Measurements from ENCODE around the gene DLG4. TPM values are rescaled to one million over a fixed set of nuclear protein-coding genes. Genes with fewer than 3 reads are reported as not detected.
A peak's percentile ranks its signal among the peaks of the same experiment; 100 is the strongest.
"Not testable (repeated sequence)": the region's sequence is repeated elsewhere in the genome, so short reads cannot be mapped to it uniquely, and the experiment has no call there.

Gene DLG4
- polyA plus RNA-seq, 3 donors = 28.3 to 47.7 (median 37.6) TPM

DNA sequence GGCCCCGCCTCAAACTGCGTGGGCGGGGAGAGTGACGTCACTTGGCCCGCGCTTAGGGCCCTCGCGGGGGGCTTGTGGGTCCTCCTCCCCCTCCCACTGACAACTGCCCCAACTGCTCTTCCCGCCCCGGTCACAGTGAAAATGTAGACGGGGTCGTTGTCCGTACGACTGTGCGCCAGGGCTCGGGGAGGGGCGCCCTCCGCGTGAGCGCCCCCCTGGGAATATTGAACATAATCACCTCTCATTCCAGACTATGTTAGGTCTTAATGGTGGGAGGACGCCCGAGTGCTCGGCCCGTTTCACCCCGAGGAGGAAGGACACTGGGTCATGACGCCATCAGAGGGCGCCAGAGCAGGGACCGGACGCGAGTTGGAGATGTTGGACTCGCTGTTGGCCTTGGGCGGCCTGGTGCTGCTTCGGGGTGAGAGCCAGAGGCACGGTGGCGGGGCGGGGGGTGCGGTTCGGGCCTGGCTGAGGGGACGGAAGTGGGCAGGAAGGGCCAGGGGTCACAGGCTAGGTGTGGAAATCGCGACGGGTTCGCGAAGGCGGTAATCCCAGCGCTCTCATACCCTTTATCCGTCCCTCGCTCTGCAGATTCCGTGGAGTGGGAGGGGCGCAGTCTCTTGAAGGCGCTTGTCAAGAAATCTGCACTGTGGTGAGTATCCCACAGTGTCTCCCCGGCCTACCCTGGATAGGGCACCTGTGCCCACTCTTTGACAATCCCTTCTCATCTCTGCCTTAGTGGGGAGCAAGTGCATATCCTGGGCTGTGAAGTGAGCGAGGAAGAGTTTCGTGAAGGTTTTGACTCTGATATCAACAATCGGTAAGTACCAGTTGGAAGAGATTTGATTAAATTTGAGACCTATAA, 32.8 kb upstream of the DLG4 start, which contains the start of gene ELP5:
Gene ELP5 (plus strand): TSS at position 40 of the 868 bp plus-strand sequence. CDS start 336 bp downstream, at position 376.
- DNase-seq (ENCODE audit: extremely low read depth in 1 of 11, low read depth in 9 of 11, low spot score in 4 of 11) = peak; percentile 88 to 100 (median 92)

DNA sequence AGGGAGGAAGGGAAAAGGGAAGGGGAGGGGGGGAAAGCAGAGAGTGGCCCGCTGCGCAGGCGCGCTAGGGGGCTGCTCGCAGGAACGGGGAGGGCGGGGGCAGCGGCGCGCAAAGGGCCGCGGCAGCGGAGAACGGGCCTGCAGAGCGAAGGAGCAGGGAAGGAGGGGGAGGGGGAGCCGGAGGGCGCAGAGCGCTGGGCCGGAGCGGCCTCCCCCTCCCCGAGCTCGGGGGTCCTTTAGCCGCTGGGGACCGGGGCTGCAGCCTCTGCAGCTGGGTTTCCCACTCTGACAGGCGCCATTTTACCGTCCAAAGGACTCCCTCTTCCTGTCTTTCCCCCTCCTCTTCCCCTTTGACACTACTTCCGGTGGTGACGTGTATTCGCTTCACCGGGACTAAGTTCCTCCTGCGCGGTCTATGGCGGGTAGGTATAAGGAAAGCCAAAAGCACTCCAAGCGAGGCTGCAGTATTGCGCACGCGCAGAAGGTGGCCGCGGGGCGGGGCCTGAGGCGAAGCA, 32.1 kb upstream of the DLG4 start, which contains the start of gene CTDNEP1:
Gene CTDNEP1 (minus strand): TSS at position 74 of the 515 bp plus-strand sequence. CDS start 438 bp downstream, outside the sequence.
- peak in 10 of 11 donors; percentile 99 to 100 (median 100) for DNase-seq (ENCODE audit: extremely low read depth in 1 of 11, low read depth in 9 of 11, low spot score in 4 of 11)

DNA sequence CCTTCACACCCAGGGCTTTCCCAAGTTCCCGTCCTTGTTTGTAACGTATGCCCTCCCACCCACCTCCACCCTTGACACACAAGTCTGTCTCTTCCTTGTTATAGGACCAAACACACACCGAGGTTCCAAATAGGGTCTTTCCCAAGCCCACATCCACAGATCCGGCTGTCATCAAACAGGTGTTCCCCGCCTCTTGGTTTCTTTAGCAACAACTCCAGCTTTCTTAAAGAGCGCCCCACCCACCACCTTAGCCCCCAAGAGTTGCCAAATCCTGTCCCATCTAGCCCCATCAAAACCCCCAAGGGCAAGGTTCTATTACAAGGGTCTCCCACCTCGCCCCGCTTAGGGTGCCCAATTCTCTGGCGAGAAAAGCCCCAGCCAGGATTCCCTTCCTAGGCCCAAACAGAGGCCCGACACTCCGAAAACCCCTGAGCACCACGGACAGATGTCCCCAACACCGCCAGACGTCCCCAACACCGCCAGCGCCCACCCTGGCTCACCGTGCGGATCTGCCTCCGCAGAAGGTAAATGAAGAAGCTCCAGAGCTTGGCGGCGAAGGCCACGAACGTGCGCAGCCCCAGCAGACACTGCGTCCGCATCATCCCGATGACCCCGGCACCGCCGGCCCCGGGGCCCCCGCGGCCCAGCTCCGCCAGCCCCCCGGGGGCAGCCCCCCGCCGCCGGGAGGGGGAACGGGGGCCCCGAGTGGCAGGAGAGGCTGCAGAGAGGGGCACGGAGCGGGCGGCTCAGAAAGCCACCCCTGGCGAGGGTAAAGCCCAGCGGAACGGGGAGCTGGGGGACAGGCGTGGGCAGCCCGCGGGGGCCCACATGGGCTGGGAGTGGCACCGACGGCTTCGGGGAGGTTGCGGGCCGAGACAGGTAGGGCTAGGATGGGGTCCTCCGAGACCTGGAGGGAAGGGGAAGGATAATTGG, 31.3 kb upstream of the DLG4 start:
- DNase-seq (ENCODE audit: extremely low read depth in 1 of 11, low read depth in 9 of 11, low spot score in 4 of 11) = no peak

DNA sequence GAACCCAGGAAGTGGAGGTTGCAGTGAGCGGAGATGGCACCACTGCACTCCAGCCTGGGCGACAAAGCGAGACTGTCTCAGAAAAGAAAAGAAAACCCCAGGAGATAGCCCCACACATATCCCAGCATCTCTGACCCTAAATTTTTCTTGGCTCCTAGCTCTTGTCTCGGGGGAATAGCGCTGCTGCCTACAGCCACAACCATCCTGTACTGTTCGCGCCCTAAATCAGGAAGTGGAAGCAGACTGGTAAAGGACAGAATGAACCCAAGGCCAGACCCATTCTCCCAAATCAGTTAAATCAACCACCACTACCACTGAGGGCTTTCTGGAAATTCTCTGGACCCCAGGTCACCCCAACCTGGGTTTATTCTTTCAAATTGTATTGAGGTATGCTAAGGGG, 30.2 kb upstream of the DLG4 start:
- DNase-seq (ENCODE audit: extremely low read depth in 1 of 11, low read depth in 9 of 11, low spot score in 4 of 11) = no peak

DNA sequence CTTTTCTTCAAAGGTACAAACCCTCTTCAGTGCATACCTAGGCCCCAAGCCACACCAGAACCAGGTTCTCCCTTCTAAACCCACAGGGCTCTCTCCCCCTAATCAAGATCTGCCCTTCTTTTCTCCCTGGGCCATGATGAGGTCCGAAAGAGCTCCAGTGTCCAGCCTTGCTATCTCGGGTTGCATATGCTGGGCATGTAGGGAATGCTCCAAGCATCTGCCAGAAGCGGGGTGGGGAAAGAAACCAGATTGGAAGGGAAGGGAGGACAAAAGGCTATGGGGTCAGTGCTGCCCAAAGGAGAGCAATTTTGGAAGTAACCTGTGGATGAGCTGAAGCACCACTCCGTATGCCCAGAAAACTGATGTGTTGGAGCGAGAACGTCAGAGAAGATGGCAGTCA, 29.6 kb upstream of the DLG4 start:
- no peak for DNase-seq (ENCODE audit: extremely low read depth in 1 of 11, low read depth in 9 of 11, low spot score in 4 of 11)

DNA sequence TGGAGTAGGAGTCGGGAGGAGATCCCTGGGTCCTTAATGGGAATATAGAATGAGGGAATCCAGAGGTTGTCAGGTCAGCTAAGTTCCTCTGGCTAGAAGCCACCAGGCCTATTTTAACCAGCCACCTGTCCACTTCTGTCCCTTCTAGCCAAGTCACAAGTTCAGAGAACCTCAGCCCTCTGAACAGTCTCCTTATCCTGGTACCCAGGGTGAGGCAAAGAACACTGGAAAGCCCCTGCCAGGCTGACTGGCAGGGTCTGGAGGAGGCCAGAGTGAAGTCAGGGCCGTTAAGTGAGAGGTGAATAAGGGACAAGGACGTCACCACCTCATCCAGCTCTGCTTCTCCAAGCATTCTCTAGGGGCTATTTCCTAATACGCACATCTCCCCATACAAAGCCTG, 29.2 kb upstream of the DLG4 start:
- no peak for DNase-seq (ENCODE audit: extremely low read depth in 1 of 11, low read depth in 9 of 11, low spot score in 4 of 11)

DNA sequence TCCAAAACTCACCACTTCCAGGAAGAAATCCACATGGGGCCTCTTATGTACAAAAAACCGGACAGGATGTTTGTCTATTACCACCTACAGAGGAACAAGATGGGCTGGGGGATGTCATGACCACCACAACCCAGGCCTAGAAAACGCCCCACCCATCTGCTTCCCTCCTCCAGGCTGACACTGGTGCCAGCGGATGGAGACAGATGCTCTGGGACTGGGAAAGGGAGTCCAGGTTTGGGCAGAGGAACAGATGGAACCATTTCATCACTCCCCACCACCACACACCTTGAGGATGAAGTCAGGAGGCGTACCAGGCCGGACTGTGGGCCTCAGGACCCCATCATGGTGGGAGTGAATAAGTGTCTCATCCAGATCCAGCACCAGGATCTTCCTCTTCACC, 27.1 kb upstream of the DLG4 start:
- no peak for DNase-seq (ENCODE audit: extremely low read depth in 1 of 11, low read depth in 9 of 11, low spot score in 4 of 11)

DNA sequence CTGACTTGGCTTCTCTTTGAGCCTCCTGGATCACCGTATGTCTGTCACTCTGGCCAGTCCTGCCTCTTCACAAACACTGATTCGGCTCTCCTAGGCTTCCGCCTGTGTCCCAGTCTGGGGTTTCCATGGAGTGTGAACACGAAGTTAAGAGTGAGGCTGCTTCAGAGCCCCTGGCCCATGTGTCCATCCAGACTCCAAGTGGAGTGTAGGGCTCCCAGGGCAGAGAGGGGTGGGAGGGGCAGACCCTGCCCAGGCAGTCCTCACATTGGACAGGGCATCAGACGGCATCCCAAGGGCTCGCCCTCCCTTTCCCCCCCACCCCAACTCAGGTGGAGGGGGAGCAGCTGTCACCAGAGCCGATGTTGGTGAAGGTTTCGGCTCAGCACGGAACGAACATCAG, 24.2 kb upstream of the DLG4 start:
- not testable (repeated sequence) for DNase-seq (ENCODE audit: extremely low read depth in 1 of 11, low read depth in 9 of 11, low spot score in 4 of 11)

DNA sequence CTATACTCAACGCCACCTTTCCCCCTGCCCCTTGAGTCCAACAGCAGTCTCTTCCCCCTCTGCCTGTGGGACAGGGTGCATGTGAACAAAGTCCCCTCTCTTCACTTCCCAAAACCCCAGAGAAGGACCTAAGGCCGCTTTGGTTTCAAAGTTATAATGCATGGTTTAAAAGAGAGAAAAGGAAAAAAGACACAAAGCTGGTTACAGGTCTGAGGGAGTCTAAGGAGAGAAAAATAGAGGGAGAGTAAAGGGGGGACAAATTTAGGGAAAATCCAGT, 23.8 kb upstream of the DLG4 start:
- DNase-seq (ENCODE audit: extremely low read depth in 1 of 11, low read depth in 9 of 11, low spot score in 4 of 11) = no peak

DNA sequence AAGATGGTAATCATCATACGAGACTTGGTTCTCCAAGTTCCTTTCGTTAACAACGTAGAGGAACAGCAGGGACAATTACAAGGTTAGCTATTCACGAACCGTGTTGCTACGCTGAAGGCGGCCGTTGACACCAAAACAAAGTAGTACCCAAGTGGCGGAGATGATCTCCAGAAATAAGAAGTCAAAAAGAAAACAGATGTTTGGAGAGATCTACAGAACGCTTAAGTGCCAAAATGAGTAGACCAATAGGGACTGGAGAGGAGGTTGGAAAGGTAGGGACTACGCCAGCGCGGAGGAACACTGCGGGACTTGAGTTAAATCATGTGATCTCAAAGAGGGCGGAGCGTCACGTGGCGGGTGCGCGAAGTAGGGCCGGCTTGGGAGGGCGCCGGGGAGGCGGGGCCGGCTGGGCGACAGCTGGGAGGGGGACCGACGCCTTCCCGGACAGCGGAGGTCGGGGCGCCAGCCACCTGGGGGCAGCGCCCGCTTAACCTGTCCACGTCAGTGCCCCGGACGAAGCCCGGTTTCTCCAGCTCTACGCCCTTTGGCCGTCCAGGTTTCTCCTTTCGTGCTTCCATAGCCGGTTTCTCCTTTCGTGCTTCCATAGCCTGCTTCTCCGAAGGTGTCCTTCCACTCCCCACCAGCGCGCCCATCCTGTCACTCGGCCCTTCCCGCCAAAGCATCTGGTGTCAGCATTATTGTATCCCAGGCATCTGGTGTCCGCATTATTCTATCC, 23.2 kb upstream of the DLG4 start:
- peak; percentile 88 to 99 (median 95) for DNase-seq (ENCODE audit: extremely low read depth in 1 of 11, low read depth in 9 of 11, low spot score in 4 of 11)

DNA sequence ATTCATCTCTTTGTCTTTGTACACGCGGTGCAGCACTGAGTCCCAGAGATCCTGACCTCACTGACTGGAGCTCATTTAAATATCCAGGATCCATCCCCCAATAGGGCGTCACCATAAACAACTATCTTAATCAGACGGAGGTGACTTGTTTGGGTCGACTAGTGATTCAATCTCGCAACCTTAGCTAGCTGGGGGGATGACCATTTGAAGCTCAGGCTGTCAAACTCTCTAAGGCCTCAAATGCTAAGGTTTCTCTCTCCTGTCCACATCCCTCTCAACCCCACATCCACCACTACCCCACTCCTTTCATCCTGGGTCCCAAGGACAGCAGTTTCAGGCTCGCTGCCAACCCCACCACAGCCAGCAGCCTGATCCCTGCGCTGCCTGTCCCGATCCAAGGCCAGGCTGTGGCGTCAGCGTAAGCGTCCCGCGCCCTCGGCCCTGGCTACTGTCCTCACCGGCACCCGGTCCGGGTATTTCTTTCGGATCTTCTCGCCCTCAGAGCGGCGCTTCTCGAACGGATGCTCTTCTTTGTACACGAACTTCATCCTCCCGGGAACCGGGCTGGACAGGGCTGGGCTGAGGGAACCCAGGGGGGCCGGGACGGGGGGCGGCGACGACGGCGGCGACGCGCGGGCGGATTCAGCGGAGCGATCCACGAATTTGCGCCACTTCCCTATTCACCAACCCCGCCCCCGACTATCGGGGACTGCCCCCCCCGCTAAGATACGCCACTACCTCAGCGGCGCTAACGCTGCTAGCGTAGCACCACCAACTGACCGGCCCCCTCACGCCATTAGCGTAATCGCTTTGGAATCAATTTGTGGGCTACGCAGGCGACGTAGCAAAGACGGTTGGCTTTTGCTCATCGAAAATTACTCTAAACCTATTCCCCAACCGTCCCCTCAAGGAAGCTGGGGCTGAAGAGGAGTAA, 22.4 kb upstream of the DLG4 start, which contains the start of gene GABARAP:
Gene GABARAP (minus strand): TSS at position 667 of the 934 bp plus-strand sequence. CDS start 119 bp downstream, at position 548.
- peak; percentile 84 to 98 (median 93) for DNase-seq (ENCODE audit: extremely low read depth in 1 of 11, low read depth in 9 of 11, low spot score in 4 of 11)

DNA sequence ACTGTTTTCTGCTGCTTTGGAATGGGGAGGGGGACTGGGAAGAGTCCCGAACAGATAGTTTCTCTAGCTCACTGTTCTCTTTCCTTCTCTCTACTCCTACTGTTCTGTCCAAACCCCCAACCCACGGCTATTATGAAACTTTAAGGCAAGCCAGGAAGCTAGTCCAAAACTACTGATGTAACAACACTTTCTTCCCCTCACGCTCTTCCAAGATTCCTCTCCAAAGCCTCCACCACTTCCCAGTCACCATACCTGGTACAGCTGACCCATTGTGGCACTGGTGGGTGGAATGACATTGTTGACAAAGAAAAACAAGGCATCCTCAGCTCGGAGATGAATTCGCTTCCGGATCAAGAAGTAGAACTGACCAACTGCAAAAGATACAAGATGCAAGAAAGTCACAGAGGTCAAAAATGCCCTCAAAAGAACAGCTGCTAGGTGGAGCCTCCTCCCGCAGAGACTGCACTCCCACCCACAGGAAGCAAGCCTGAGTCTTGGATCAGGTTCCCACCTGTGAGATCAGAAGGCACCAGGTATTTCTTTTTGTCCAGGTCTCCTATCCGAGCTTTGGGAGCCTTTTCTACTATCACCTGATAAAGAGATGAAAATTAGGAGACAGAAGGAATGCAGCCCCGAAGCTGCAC, 21.6 kb upstream of the DLG4 start:
- DNase-seq (ENCODE audit: extremely low read depth in 1 of 11, low read depth in 9 of 11, low spot score in 4 of 11) = no peak

DNA sequence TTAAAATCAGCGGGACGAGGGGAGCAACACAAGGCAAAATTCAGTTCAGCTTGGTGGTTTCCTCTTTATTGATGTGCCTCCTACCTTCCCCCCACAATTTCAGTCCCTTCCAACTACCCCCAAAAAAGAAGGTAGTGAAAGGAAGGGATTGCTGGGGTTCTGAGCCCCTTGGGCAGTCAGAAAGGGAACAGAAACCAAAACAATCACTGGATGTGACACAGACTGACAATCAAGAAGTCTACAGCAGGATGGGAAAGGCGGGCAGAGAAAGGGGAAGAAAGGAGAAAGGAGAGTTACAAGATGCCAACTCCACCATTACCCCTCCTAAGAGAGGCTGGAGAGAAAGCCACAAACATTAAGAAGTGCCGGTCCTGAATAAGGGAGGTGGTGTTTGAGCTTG, 20.7 kb upstream of the DLG4 start:
- DNase-seq (ENCODE audit: extremely low read depth in 1 of 11, low read depth in 9 of 11, low spot score in 4 of 11) = no peak

DNA sequence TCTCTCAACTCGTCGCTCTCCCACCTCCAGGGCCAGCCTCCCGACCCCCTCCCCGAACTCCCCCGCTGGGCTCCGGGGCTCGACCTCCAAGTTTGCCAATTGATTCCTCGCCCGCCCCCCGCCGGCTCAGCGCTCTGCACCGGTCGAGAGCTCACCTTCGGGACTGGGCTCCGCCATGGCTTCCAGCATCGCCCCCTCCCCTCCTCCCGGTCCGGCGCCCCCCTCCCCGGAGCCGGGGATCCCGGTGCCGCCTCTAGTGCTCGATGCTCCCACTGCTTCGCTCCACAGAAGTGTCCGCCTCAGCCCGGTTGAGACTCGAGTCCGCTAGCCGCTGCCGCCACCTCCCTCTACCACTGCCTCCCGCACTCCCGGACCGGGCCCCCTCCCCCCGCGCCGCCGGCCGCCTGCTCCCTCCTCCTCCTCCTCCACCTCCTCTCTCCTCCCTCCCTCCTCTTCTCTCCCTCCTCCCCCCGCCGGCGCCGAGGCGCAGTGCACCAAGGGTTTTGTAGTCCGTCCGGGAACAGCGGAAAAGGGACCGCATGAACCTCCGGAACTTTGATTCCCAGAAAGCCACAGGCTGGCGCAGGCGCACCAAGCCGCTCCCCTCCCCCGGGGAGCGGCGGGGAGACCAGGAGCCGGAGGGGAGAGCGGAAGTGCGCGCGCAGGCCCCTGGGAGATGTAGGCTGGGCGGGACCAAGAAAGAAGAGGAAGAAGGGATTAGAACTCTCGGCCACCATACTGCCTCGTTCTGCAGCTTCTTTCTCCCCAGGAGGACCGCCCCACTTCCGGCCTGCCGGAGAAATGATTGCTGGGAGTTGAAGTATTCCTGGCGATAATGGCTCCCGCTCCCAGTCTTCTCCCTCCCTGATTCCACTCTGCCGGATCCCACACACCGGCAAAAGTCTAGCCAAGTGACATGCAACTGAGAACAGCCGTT, 19.7 kb upstream of the DLG4 start, which contains the start of gene PHF23:
Gene PHF23 (minus strand): TSS at position 367 of the 937 bp plus-strand sequence. CDS start 178 bp downstream, at position 189.
- DNase-seq (ENCODE audit: extremely low read depth in 1 of 11, low read depth in 9 of 11, low spot score in 4 of 11) = peak; percentile 98 to 100 (median 99)

DNA sequence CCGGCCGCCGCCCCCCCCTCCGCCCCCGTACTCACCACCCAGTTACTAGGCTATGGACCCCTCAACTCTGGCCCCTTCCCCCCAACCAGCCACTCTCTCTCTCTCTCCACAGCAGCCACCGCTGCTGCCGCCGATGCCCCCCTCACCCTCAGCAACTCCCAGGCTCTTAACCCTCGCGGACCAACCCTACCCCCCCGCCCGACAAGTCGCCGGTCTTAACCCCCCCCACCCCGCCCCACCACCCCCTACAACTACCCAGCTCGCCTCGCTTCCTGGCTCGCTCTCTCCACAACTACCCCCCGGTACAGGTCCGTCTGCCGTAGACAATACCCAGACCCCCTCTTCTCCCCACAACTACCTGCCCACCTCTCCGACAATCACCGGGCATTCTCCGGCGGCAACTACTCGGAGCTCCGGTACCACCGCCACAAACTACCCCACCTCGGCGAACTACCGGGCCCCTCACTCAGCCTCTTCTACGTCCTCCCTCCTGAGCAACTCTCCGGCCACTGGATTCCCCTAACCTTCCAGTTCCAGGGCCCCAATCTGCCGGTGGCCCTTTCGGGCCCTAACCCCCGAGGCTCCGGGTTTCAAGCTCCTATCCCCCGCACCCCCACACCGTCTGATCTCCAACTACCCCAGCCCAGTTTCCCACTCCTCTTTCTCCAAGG, 18.9 kb upstream of the DLG4 start:
- DNase-seq (ENCODE audit: extremely low read depth in 1 of 11, low read depth in 9 of 11, low spot score in 4 of 11) = no peak
